GM12878 (cell line): ENCODE results near the gene CADM2.

Source experiments
- JUND ChIP-seq: IDR thresholded peaks from 2 replicates; pipeline ENCODE4 v1.6.1; 2012; ENCODE audit warnings: low read depth, mild to moderate bottlenecking, low read length, improper control_type of control experiment, moderate library complexity
- TF ChIP-seq, protein P1 (sequence below): fragments of 450-650 bp; formaldehyde crosslinking; IDR thresholded peaks from 2 replicates; pipeline ENCODE4 v1.5.0; 2022; ENCODE audit warnings: mild to moderate bottlenecking, missing genetic modification characterization
- TF ChIP-seq, protein P2 (sequence below): IDR thresholded peaks from 2 replicates; pipeline ENCODE4 v1.6.1; 2012; ENCODE audit warnings: mild to moderate bottlenecking, low read depth, low read length

DNA sequence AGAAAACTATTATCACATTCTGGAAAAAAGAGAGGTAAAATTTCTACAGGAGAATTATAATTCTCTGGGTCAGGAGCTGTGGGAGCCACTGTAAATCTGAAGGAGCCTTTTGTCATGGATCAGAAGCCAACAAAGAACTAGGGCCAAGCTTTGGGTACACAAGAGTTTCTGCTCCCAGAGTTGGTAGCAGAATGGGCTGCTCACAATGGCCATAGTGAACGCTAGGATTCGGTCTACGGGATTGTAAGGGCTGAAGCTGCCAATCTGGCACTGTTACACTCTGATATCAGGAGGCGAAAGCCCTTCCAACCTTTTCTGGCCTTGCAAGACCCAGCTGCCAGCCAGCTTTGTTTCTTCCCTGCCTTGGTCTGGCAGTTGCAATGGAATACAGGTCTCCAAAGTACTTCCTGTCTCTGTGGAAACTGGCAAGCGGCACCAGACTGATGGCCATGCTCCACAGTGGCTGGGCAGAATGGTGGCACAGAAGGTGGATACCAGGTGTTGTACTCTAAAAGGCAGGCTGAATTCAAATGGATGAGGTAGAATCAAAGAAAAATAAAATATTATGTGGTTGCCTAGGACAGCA lies 831.7 kb downstream of the CADM2 start:
- TF ChIP-seq, protein P1, sequence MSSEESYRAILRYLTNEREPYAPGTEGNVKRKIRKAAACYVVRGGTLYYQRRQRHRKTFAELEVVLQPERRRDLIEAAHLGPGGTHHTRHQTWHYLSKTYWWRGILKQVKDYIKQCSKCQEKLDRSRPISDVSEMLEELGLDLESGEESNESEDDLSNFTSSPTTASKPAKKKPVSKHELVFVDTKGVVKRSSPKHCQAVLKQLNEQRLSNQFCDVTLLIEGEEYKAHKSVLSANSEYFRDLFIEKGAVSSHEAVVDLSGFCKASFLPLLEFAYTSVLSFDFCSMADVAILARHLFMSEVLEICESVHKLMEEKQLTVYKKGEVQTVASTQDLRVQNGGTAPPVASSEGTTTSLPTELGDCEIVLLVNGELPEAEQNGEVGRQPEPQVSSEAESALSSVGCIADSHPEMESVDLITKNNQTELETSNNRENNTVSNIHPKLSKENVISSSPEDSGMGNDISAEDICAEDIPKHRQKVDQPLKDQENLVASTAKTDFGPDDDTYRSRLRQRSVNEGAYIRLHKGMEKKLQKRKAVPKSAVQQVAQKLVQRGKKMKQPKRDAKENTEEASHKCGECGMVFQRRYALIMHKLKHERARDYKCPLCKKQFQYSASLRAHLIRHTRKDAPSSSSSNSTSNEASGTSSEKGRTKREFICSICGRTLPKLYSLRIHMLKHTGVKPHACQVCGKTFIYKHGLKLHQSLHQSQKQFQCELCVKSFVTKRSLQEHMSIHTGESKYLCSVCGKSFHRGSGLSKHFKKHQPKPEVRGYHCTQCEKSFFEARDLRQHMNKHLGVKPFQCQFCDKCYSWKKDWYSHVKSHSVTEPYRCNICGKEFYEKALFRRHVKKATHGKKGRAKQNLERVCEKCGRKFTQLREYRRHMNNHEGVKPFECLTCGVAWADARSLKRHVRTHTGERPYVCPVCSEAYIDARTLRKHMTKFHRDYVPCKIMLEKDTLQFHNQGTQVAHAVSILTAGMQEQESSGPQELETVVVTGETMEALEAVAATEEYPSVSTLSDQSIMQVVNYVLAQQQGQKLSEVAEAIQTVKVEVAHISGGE (CRISPR knock-in tag), result no peak
- TF ChIP-seq, protein P2, sequence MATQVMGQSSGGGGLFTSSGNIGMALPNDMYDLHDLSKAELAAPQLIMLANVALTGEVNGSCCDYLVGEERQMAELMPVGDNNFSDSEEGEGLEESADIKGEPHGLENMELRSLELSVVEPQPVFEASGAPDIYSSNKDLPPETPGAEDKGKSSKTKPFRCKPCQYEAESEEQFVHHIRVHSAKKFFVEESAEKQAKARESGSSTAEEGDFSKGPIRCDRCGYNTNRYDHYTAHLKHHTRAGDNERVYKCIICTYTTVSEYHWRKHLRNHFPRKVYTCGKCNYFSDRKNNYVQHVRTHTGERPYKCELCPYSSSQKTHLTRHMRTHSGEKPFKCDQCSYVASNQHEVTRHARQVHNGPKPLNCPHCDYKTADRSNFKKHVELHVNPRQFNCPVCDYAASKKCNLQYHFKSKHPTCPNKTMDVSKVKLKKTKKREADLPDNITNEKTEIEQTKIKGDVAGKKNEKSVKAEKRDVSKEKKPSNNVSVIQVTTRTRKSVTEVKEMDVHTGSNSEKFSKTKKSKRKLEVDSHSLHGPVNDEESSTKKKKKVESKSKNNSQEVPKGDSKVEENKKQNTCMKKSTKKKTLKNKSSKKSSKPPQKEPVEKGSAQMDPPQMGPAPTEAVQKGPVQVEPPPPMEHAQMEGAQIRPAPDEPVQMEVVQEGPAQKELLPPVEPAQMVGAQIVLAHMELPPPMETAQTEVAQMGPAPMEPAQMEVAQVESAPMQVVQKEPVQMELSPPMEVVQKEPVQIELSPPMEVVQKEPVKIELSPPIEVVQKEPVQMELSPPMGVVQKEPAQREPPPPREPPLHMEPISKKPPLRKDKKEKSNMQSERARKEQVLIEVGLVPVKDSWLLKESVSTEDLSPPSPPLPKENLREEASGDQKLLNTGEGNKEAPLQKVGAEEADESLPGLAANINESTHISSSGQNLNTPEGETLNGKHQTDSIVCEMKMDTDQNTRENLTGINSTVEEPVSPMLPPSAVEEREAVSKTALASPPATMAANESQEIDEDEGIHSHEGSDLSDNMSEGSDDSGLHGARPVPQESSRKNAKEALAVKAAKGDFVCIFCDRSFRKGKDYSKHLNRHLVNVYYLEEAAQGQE, result no peak
- no peak for TF ChIP-seq JUND
